ENCODE data around the gene CNDP2. TPM values are rescaled to one million over a fixed set of nuclear protein-coding genes. Genes with fewer than 3 reads are reported as not detected.

Gene CNDP2
- total and polyA plus RNA-seq, 2 of the 13 experiments (the other 11 are each of a cell fraction or from before 2014, with no cell fraction given) = 64.7 to 80.8 TPM

- TF ChIP-seq MXD4 (CRISPR knock-in tag; IDR thresholded peaks at IDR 0.05) (peak; percentile 33; the same call in 1 of the 2 replicates), CENPBD1 (CRISPR knock-in tag; IDR thresholded peaks at IDR 0.05; ENCODE audit: borderline replicate concordance, low read depth) (0 out of 2 replicates have a peak, but pooled peaks have one; percentile 40), SIX1 (CRISPR knock-in tag; IDR thresholded peaks at IDR 0.05; ENCODE audit: borderline replicate concordance) (no peak), ZNF878 (CRISPR knock-in tag; IDR thresholded peaks at IDR 0.05) (no peak), IKZF4 (CRISPR knock-in tag; IDR thresholded peaks at IDR 0.05; ENCODE audit: borderline replicate concordance, low read depth, not compliant biosample characterization) (no peak), ATM (IDR thresholded peaks at IDR 0.05; ENCODE audit: borderline replicate concordance) (no peak), ZNF496 (CRISPR knock-in tag; IDR thresholded peaks at IDR 0.05; ENCODE audit: insufficient replicate concordance) (no peak), SP140L (CRISPR knock-in tag; IDR thresholded peaks at IDR 0.05; ENCODE audit: borderline replicate concordance) (no peak), PHF20 (CRISPR knock-in tag; IDR thresholded peaks at IDR 0.05) (no peak; the same call in 1 of the 2 replicates), ZNF850 (CRISPR knock-in tag; conservative IDR thresholded peaks at IDR 0.05) (no peak), ZNF670 (CRISPR knock-in tag; IDR thresholded peaks at IDR 0.05; ENCODE audit: borderline replicate concordance) (no peak; the same call in 1 of the 2 replicates), GLI4 (CRISPR knock-in tag; IDR thresholded peaks at IDR 0.05; ENCODE audit: borderline replicate concordance) (no peak), NBN (conservative IDR thresholded peaks at IDR 0.05) (no peak), FLYWCH1 (CRISPR knock-in tag; IDR thresholded peaks at IDR 0.05) (no peak), ZNF431 (CRISPR knock-in tag; IDR thresholded peaks at IDR 0.05; ENCODE audit: borderline replicate concordance, low read depth) (no peak), ZFP91 (CRISPR knock-in tag; IDR thresholded peaks at IDR 0.05; ENCODE audit: borderline replicate concordance) (peak; percentile 34; the same call in 1 of the 2 replicates), HOMEZ (CRISPR knock-in tag; IDR thresholded peaks at IDR 0.05; ENCODE audit: low read depth) (no peak), ZNF121 (CRISPR knock-in tag; IDR thresholded peaks at IDR 0.05) (no peak), IRF9 (CRISPR knock-in tag; IDR thresholded peaks at IDR 0.05; ENCODE audit: borderline replicate concordance) (peak; percentile 13; the same call in 1 of the 2 replicates), ZNF44 (CRISPR knock-in tag; IDR thresholded peaks at IDR 0.05) (no peak), SYNCRIP (IDR thresholded peaks at IDR 0.05; ENCODE audit: insufficient read depth, low read depth, low read length) (no peak)
Measured at GRCh38 chr18:74496508-74497323, 553 bp downstream of the CNDP2 start (continued).

Measured in HepG2 (cell line).